ENCODE data around the gene RGS16.
A peak's percentile ranks its signal among the peaks of the same experiment; 100 is the strongest.

RGS16 gene

GRCh38 chr1:182633657-182634281 lies 29.6 kb upstream of the RGS16 start (continued):
- TF ChIP-seq REST (tag by site-specific recombination; IDR thresholded peaks at IDR 0.05) (no peak), ZNF146 (tag by site-specific recombination; IDR thresholded peaks at IDR 0.05) (0 out of 2 replicates have a peak, but pooled peaks have one; percentile 17), ZNF585B (tag by site-specific recombination; IDR thresholded peaks at IDR 0.05) (no peak), SP2 (tag by site-specific recombination; IDR thresholded peaks at IDR 0.05) (no peak; the same call in 1 of the 2 replicates), PRDM4 (tag by site-specific recombination; IDR thresholded peaks at IDR 0.05) (no peak), ZBTB6 (tag by site-specific recombination; IDR thresholded peaks at IDR 0.05) (no peak), ZNF354C (tag by site-specific recombination; IDR thresholded peaks at IDR 0.05; ENCODE audit: borderline replicate concordance, low read depth) (no peak), ZNF10 (tag by site-specific recombination; IDR thresholded peaks at IDR 0.05) (0 out of 2 replicates have a peak, but pooled peaks have one; percentile 28), ZSCAN18 (tag by site-specific recombination; IDR thresholded peaks at IDR 0.05) (no peak), ZNF48 (tag by site-specific recombination; IDR thresholded peaks at IDR 0.05) (no peak), ZNF837 (tag by site-specific recombination; IDR thresholded peaks at IDR 0.05) (no peak), ZNF610 (tag by site-specific recombination; IDR thresholded peaks at IDR 0.05; ENCODE audit: borderline replicate concordance) (no peak), ZNF423 (tag by site-specific recombination; IDR thresholded peaks at IDR 0.05) (peak; percentile 46; the same call in 1 of the 2 replicates), TCF7L2 (IDR thresholded peaks at IDR 0.05; ENCODE audit: borderline replicate concordance, low read depth, low read length) (no peak), ZNF600 (tag by site-specific recombination; IDR thresholded peaks at IDR 0.05) (no peak), ZFP3 (tag by site-specific recombination; IDR thresholded peaks at IDR 0.05; ENCODE audit: low read depth) (no peak), YY1 (tag by site-specific recombination; IDR thresholded peaks at IDR 0.05) (no peak), ZNF792 (tag by site-specific recombination; IDR thresholded peaks at IDR 0.05) (no peak), ZFP69B (tag by site-specific recombination; IDR thresholded peaks at IDR 0.05) (peak; percentile 64; the same call in 1 of the 2 replicates), ZNF2 (tag by site-specific recombination; IDR thresholded peaks at IDR 0.05) (peak; percentile 53; the same call in 1 of the 2 replicates), KLF9 (tag by site-specific recombination; IDR thresholded peaks at IDR 0.05; ENCODE audit: low read depth) (no peak), ZNF121 (tag by site-specific recombination; IDR thresholded peaks at IDR 0.05) (no peak), BCL11A (tag by site-specific recombination; IDR thresholded peaks at IDR 0.05; ENCODE audit: low read depth) (no peak), ZNF596 (tag by site-specific recombination; IDR thresholded peaks at IDR 0.05) (no peak), ZNF19 (tag by site-specific recombination; IDR thresholded peaks at IDR 0.05; ENCODE audit: low read depth) (no peak), ZNF530 (tag by site-specific recombination; IDR thresholded peaks at IDR 0.05; ENCODE audit: low read depth) (no peak), MYNN (tag by site-specific recombination; IDR thresholded peaks at IDR 0.05; ENCODE audit: borderline replicate concordance) (no peak), MEIS1 (CRISPR knock-in tag; IDR thresholded peaks at IDR 0.05; ENCODE audit: borderline replicate concordance) (no peak), ZNF174 (tag by site-specific recombination; IDR thresholded peaks at IDR 0.05) (no peak), IKZF3 (tag by site-specific recombination; IDR thresholded peaks at IDR 0.05) (peak; percentile 56)

All from HEK293 (cell line).